Measurements from ENCODE around the gene OR56A5.

DNA sequence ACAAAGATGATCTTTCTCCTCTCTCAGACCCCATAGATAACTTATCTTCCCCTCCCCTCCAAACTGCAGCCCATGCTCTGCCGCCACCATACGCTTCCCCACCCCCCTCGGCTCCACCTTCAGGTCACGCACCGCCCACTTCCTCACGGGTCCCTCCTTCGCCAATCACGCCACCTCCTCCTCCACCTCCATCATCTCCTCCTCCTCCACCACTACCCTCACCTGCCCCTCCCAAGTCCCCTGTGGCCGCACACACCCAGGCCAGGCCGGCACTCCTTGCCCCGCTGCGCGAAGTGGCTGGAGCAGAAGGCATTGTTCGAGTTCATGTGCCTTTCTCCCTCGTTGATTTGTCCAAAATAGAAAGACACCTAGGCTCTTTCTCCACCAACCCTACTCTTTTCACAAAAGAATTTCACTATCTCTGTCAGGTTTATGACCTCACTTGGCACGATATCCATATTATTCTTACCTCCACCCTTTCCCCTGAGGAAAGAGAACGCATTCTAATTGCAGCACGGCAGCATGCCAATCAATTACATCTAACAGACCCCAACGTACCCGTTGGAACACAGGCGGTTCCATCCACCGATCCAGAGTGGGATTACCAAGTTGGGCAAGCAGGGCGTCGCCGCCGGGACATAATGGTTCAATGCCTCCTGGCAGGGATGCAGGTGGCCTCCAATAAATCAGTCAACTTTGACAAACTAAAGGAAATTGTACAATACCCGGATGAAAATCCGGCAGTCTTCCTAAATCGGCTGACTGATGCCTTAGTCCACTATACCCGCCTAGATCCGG lies 38.5 kb downstream of the OR56A5 start:
- TF ChIP-seq, protein P1, sequence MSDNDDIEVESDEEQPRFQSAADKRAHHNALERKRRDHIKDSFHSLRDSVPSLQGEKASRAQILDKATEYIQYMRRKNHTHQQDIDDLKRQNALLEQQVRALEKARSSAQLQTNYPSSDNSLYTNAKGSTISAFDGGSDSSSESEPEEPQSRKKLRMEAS (IDR thresholded peaks at IDR 0.05; ENCODE audit: insufficient read depth, insufficient read length): no peak
- TF ChIP-seq, protein P2, sequence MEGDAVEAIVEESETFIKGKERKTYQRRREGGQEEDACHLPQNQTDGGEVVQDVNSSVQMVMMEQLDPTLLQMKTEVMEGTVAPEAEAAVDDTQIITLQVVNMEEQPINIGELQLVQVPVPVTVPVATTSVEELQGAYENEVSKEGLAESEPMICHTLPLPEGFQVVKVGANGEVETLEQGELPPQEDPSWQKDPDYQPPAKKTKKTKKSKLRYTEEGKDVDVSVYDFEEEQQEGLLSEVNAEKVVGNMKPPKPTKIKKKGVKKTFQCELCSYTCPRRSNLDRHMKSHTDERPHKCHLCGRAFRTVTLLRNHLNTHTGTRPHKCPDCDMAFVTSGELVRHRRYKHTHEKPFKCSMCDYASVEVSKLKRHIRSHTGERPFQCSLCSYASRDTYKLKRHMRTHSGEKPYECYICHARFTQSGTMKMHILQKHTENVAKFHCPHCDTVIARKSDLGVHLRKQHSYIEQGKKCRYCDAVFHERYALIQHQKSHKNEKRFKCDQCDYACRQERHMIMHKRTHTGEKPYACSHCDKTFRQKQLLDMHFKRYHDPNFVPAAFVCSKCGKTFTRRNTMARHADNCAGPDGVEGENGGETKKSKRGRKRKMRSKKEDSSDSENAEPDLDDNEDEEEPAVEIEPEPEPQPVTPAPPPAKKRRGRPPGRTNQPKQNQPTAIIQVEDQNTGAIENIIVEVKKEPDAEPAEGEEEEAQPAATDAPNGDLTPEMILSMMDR (IDR thresholded peaks at IDR 0.05; ENCODE audit: extremely low read depth in 1 of 2, insufficient read depth in 1 of 2, low read depth in 1 of 2, low read length in 2 of 2): no peak
- no peak for TF ChIP-seq EZH2 (IDR thresholded peaks at IDR 0.05; ENCODE audit: borderline replicate concordance, low read depth, low read length, severe bottlenecking)
- no peak for TF ChIP-seq POLR2A (IDR thresholded peaks at IDR 0.05; ENCODE audit: low read depth, low read length)
- no peak for TF ChIP-seq POLR2AphosphoS5 (IDR thresholded peaks at IDR 0.05; ENCODE audit: insufficient read depth, low read depth, low read length)
- no peak for TF ChIP-seq JUN (IDR thresholded peaks at IDR 0.05; ENCODE audit: borderline replicate concordance, insufficient read depth, insufficient read length, low read depth)

Data from endothelial cell of umbilical vein (primary cell).